Lung (tissue), 12 donors: ENCODE results near the gene EME1. TPM values are rescaled to one million over a fixed set of nuclear protein-coding genes. Genes with fewer than 3 reads are reported as not detected.

Experiments
- ATAC-seq: fragments of 200-7000 bp; cut with Tn5 transposase; one replicate; pipeline ENCODE4 v1.9.1; 2020; ENCODE audit warnings: moderate number of reproducible peaks; ENCODE audit not compliant: insufficient read depth, low FRiP score
- DNase-seq, 3 donors: peaks; one replicate each; pipeline ENCODE4 v3.0.0-alpha.2; 2013 to 2017
- H3K27ac ChIP-seq, 2 donors: one replicate each; pipeline ENCODE4 v1.5.1; 2013; ENCODE audit warnings: mild to moderate bottlenecking in 2 of 2, moderate library complexity in 2 of 2, control low read depth in 1 of 2, inconsistent platforms in 1 of 2, low read depth in 1 of 2, low read length in 1 of 2
- H3K27me3 ChIP-seq, 3 donors: one replicate each; pipeline ENCODE4 v1.5.1; 2013; ENCODE audit warnings: low read length in 2 of 3; ENCODE audit not compliant: control insufficient read depth in 3 of 3, insufficient read depth in 3 of 3
- H3K36me3 ChIP-seq, 4 donors: one replicate each; pipeline ENCODE4 v1.5.1; 2013; ENCODE audit warnings: low read length in 4 of 4, mild to moderate bottlenecking in 1 of 4, moderate library complexity in 1 of 4; ENCODE audit not compliant: control insufficient read depth in 4 of 4, insufficient read depth in 4 of 4
- H3K4me1 ChIP-seq, 5 donors: one replicate each; pipeline ENCODE4 v1.5.1; 2013; ENCODE audit warnings: low read length in 5 of 5, mild to moderate bottlenecking in 2 of 5, moderate library complexity in 1 of 5; ENCODE audit not compliant: control insufficient read depth in 5 of 5, insufficient read depth in 5 of 5
- H3K4me3 ChIP-seq: one replicate; pipeline ENCODE4 v1.5.1; 2013; ENCODE audit warnings: mild to moderate bottlenecking, control low read depth, moderate library complexity
- H3K9ac ChIP-seq, 2 donors: one replicate each; pipeline ENCODE4 v1.5.1; 2013; ENCODE audit warnings: low read length in 2 of 2, control low read depth in 1 of 2; ENCODE audit not compliant: insufficient read depth in 1 of 2
- H3K9me3 ChIP-seq, 4 donors: one replicate each; pipeline ENCODE4 v1.5.1; 2013; ENCODE audit warnings: low read length in 3 of 4, mild to moderate bottlenecking in 1 of 4, moderate library complexity in 1 of 4; ENCODE audit not compliant: control insufficient read depth in 4 of 4, insufficient read depth in 3 of 4
- CTCF ChIP-seq: IDR thresholded peaks from 2 replicates; pipeline ENCODE4 v1.5.1; 2012; ENCODE audit warnings: mild to moderate bottlenecking; ENCODE audit errors: control extremely low read depth, extremely low read depth
- WGBS, 2 donors: extraction: QIAGEN DNeasy Blood & Tissue Kit; methylation state at CpG; one replicate each; pipeline ENCODE4 v1.1.7; 2013; 5-methylcytosine and 5-hydroxymethylcytosine counted together
- polyA plus RNA-seq, 2 donors: library from polyadenylated mRNA; stranded (reverse); fragments of 200-250 nt; gene quantifications; one replicate each; pipeline ENCODE4 v1.2.1, GENCODE V29; 2013
- total RNA-seq, 2 donors: library from RNA; depleted of rRNA in 1 of 2; stranded (reverse); fragments of >200 nt in 1 of 2; gene quantifications; one replicate each; pipeline ENCODE4 v1.2.1, GENCODE V29; 2014 to 2021
- donor health status: control.
- donor health status: control.
- donor health status: Bipolar disorder and iron deficiency.
- donor health status: healthy.
- donor health status: DM: yes; HTN: yes; CAD: no.

The EME1 gene
- total and polyA plus RNA-seq, 4 donors: 0.55 to 2.8 (median 1.8) TPM

GRCh38 chr17:50328363-50329325 is 44.4 kb upstream of the EME1 start:
- DNase-seq (peak; percentile 84 to 92 (median 88)), ATAC-seq (no peak)
- Histone ChIP-seq H3K4me1 (peaks cover 0 to 19% (median 4%) of the 10 kb centered on the region in 5 donors), H3K36me3 (no peaks in the 10 kb centered on the region), H3K4me3 (no peak overlapping the region), H3K27me3 (no peaks in the 10 kb centered on the region), H3K27ac (no peak overlapping the region), H3K9ac (no peak overlapping the region), H3K9me3 (no peaks in the 10 kb centered on the region)
- TF ChIP-seq CTCF: no peak
- WGBS, 2 donors: 68 to 75% methylated on average over 21 of the region's 21 CpGs

DNA sequence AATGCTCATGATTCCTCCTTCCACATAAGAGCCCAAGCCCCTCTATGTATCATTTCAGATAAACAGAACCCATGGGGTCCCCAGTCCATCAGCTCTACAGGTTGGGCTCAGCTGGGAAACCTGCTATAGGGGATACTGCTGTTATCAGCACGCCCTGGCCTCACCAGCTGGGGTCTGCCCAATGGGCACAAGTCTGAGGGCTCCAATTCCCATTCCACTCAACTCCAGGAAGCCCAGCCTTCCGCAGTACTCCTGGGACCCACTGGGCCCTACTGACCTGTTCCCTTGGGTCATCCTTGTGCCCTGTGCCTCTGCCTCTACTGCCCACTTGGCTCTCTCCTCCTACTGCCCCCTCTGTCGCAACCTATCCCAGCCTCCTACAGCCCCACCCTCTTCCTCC is 43.3 kb upstream of the EME1 start:
- Histone ChIP-seq H3K27me3 (no peaks in the 10 kb centered on the region), H3K9me3 (no peaks in the 10 kb centered on the region), H3K9ac (no peak overlapping the region), H3K4me3 (no peak overlapping the region), H3K4me1 (peaks cover 0 to 19% (median 4%) of the 10 kb centered on the region in 5 donors), H3K27ac (no peak overlapping the region), H3K36me3 (no peaks in the 10 kb centered on the region)
- no peak for ATAC-seq
- WGBS, 2 donors: 84 to 87% methylated on average over 3 of the region's 3 CpGs
- DNase-seq: no peak
- no peak for TF ChIP-seq CTCF

DNA sequence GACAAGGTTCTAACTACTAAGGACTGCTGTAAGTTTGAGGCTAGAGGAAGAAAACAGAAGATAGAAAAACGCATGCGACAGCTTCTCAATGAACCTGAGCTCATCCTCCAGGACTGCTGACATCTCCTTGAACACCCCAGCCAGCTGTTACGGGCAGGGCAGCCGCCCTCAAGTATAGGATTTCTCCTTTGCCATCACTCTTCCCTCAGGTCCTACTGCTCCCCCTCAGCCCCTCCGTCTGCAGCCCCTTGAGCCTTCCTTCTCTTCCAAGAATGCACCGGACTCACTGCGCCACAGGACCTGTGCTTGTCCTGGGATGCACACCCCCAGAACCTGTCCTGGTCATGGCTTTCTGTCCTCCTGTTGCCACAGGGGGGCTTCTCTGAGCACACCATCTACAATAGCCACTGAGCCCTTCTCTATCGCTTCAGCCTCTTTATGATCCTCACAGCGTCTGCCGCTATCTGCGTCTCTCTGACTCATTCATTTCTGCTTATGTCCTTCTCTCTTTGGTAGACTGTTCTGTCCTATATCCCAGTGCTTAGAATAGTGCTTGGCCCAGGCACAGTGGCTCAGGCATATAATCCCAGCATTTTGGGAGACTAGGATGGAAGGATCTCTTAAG is 42.8 kb upstream of the EME1 start:
- Histone ChIP-seq H3K4me1 (peaks cover 0 to 19% (median 4%) of the 10 kb centered on the region in 5 donors), H3K9ac (no peak overlapping the region), H3K4me3 (no peak overlapping the region), H3K27me3 (no peaks in the 10 kb centered on the region), H3K36me3 (no peaks in the 10 kb centered on the region), H3K9me3 (no peaks in the 10 kb centered on the region), H3K27ac (no peak overlapping the region)
- no peak for ATAC-seq
- 88 to 89% methylated on average over 11 of the region's 11 CpGs for WGBS, 2 donors
- TF ChIP-seq CTCF: no peak
- no peak for DNase-seq
